ENCODE results near the gene PDK4. TPM values are rescaled to one million over a fixed set of nuclear protein-coding genes. Genes with fewer than 3 reads are reported as not detected.

The PDK4 gene
- total RNA-seq, 1 donor from 2014 or later, result not detected

GRCh38 chr7:95622001-95622549, 25.8 kb upstream of the PDK4 start:
- H3K27me3 Mint-ChIP-seq (ENCODE audit: unreplicated experiment), result peaks cover 1% of the 10 kb centered on the region
- no peaks in the 10 kb centered on the region for H3K36me3 Mint-ChIP-seq (ENCODE audit: unreplicated experiment)
- H3K4me1 Mint-ChIP-seq (ENCODE audit: low read depth, unreplicated experiment), result no peaks in the 10 kb centered on the region
- H3K4me3 Mint-ChIP-seq (ENCODE audit: unreplicated experiment), result no peak overlapping the region
- no peak for TF ChIP-seq CTCF (IDR thresholded peaks at IDR 0.05; ENCODE audit: partially characterized antibody, unreplicated experiment)
- peaks cover 1% of the 10 kb centered on the region for H3K9me3 Mint-ChIP-seq (ENCODE audit: unreplicated experiment)
- H3K27ac Mint-ChIP-seq (ENCODE audit: unreplicated experiment), result no peak overlapping the region
- DNase-seq, result no peak

GRCh38 chr7:95621404-95621803, 25.1 kb upstream of the PDK4 start:
- Mint-ChIP-seq H3K27ac (ENCODE audit: unreplicated experiment) (no peak overlapping the region), H3K36me3 (ENCODE audit: unreplicated experiment) (no peaks in the 10 kb centered on the region), H3K27me3 (ENCODE audit: unreplicated experiment) (peaks cover 1% of the 10 kb centered on the region), H3K4me1 (ENCODE audit: low read depth, unreplicated experiment) (no peaks in the 10 kb centered on the region), H3K4me3 (ENCODE audit: unreplicated experiment) (no peak overlapping the region), H3K9me3 (ENCODE audit: unreplicated experiment) (peaks cover 1% of the 10 kb centered on the region)
- DNase-seq, result no peak
- TF ChIP-seq CTCF (IDR thresholded peaks at IDR 0.05; ENCODE audit: partially characterized antibody, unreplicated experiment), result no peak

GRCh38 chr7:95620631-95621030, 24.3 kb upstream of the PDK4 start:
- H3K27ac Mint-ChIP-seq (ENCODE audit: unreplicated experiment), result no peak overlapping the region
- peaks cover 1% of the 10 kb centered on the region for H3K27me3 Mint-ChIP-seq (ENCODE audit: unreplicated experiment)
- H3K9me3 Mint-ChIP-seq (ENCODE audit: unreplicated experiment), result peaks cover 1% of the 10 kb centered on the region
- DNase-seq, result no peak
- no peaks in the 10 kb centered on the region for H3K4me1 Mint-ChIP-seq (ENCODE audit: low read depth, unreplicated experiment)
- no peaks in the 10 kb centered on the region for H3K36me3 Mint-ChIP-seq (ENCODE audit: unreplicated experiment)
- no peak overlapping the region for H3K4me3 Mint-ChIP-seq (ENCODE audit: unreplicated experiment)
- TF ChIP-seq CTCF (IDR thresholded peaks at IDR 0.05; ENCODE audit: partially characterized antibody, unreplicated experiment), result no peak

- Mint-ChIP-seq H3K4me1 (ENCODE audit: low read depth, unreplicated experiment) (no peaks in the 10 kb centered on the region), H3K27me3 (ENCODE audit: unreplicated experiment) (peaks cover 1% of the 10 kb centered on the region), H3K4me3 (ENCODE audit: unreplicated experiment) (no peak overlapping the region), H3K27ac (ENCODE audit: unreplicated experiment) (no peak overlapping the region), H3K36me3 (ENCODE audit: unreplicated experiment) (peaks cover 6% of the 10 kb centered on the region), H3K9me3 (ENCODE audit: unreplicated experiment) (peaks cover 1% of the 10 kb centered on the region)
- TF ChIP-seq CTCF (IDR thresholded peaks at IDR 0.05; ENCODE audit: partially characterized antibody, unreplicated experiment), result no peak
- DNase-seq, result no peak
These were observed 23.6 kb upstream of the PDK4 start for GRCh38 chr7:95619921-95620320.

GRCh38 chr7:95619517-95619916, 23.2 kb upstream of the PDK4 start:
- Mint-ChIP-seq H3K9me3 (ENCODE audit: unreplicated experiment) (peaks cover 1% of the 10 kb centered on the region), H3K27ac (ENCODE audit: unreplicated experiment) (no peak overlapping the region), H3K4me1 (ENCODE audit: low read depth, unreplicated experiment) (no peaks in the 10 kb centered on the region), H3K36me3 (ENCODE audit: unreplicated experiment) (peaks cover 7% of the 10 kb centered on the region), H3K27me3 (ENCODE audit: unreplicated experiment) (peaks cover 1% of the 10 kb centered on the region), H3K4me3 (ENCODE audit: unreplicated experiment) (no peak overlapping the region)
- no peak for DNase-seq
- no peak for TF ChIP-seq CTCF (IDR thresholded peaks at IDR 0.05; ENCODE audit: partially characterized antibody, unreplicated experiment)

All from glutamatergic neuron (in vitro differentiated cells).